HFFc6 (cell line): ENCODE measurements around the gene CCL8. TPM values are rescaled to one million over a fixed set of nuclear protein-coding genes. Genes with fewer than 3 reads are reported as not detected.

Experiments used
- DNase-seq: peaks from one replicate; pipeline ENCODE4 v3.0.0-alpha.2; 2018
- H3K27ac Mint-ChIP-seq: 2 replicates; pipeline ENCODE4 v1.8.0; 2020; ENCODE audit warnings: mild to moderate bottlenecking, mixed read lengths
- H3K27me3 Mint-ChIP-seq: 2 replicates; pipeline ENCODE4 v1.8.0; 2021; ENCODE audit warnings: mild to moderate bottlenecking, moderate library complexity, mixed read lengths; ENCODE audit not compliant: insufficient read depth
- H3K36me3 Mint-ChIP-seq: 2 replicates; pipeline ENCODE4 v1.8.0; 2021; ENCODE audit warnings: low read depth, mixed read lengths
- H3K4me1 Mint-ChIP-seq: 2 replicates; pipeline ENCODE4 v1.8.0; 2020; ENCODE audit warnings: low read depth, mixed read lengths
- H3K4me3 Mint-ChIP-seq: 2 replicates; pipeline ENCODE4 v1.8.0; 2020; ENCODE audit warnings: mild to moderate bottlenecking, moderate library complexity, mixed read lengths
- H3K9me3 Mint-ChIP-seq: 2 replicates; pipeline ENCODE4 v1.8.0; 2020; ENCODE audit warnings: mild to moderate bottlenecking, mixed read lengths
- CTCF ChIP-seq: fragments of 200-600 bp; sonication (generic); IDR thresholded peaks from 2 replicates; pipeline ENCODE4 v1.5.0; 2021; ENCODE audit warnings: antibody characterized with exemption, mild to moderate bottlenecking
- total RNA-seq, 6 experiments: library from RNA; stranded (reverse); fragmentation: NEBNext Ultra II Directional; extraction: Animal tissue kit (Norgen Biotek cat#: 25700); gene quantifications; 2 replicates in 1 of 6; 3 replicates in 5 of 6; pipeline ENCODE4 v1.2.3, GENCODE V29; 2021

The CCL8 gene
- total RNA-seq, 6 experiments from 2014 or later, result not detected

- Mint-ChIP-seq H3K27me3 (peaks cover 33% of the 10 kb centered on the region), H3K4me1 (peaks cover 18% of the 10 kb centered on the region), H3K9me3 (no peaks in the 10 kb centered on the region), H3K36me3 (no peaks in the 10 kb centered on the region), H3K27ac (no peak within 1 kb of the TSS), H3K4me3 (no peak within 1 kb of the TSS)
- no peak for TF ChIP-seq CTCF
- no peak for DNase-seq
Measured at GRCh38 chr17:34285286-34285792, 33.9 kb upstream of the CCL8 start, which contains the start of gene CCL11. TSS of gene CCL11 (plus strand) at chr17:34285742. CDS start at chr17:34285809, 67 bp downstream.

GRCh38 chr17:34287875-34288274 lies 31.4 kb upstream of the CCL8 start:
- no peak for DNase-seq
- Mint-ChIP-seq H3K4me3 (peak overlapping the region; percentile 1; the same call in 1 of the 2 replicates), H3K4me1 (peaks cover 18% of the 10 kb centered on the region), H3K27ac (no peak overlapping the region), H3K36me3 (no peaks in the 10 kb centered on the region), H3K9me3 (no peaks in the 10 kb centered on the region), H3K27me3 (peaks cover 18% of the 10 kb centered on the region)
- no peak for TF ChIP-seq CTCF

- Mint-ChIP-seq H3K4me3 (no peak overlapping the region), H3K27me3 (peaks cover 9% of the 10 kb centered on the region), H3K9me3 (peaks cover 2% of the 10 kb centered on the region; the same call in 1 of the 2 replicates), H3K36me3 (no peaks in the 10 kb centered on the region), H3K4me1 (peaks cover 18% of the 10 kb centered on the region), H3K27ac (no peak overlapping the region)
- no peak for DNase-seq
- TF ChIP-seq CTCF, result no peak
Measured at GRCh38 chr17:34290586-34290985, 28.6 kb upstream of the CCL8 start.

GRCh38 chr17:34291721-34292348 lies 27.4 kb upstream of the CCL8 start:
- TF ChIP-seq CTCF, result no peak
- Mint-ChIP-seq H3K36me3 (no peaks in the 10 kb centered on the region), H3K4me3 (no peak overlapping the region), H3K4me1 (peaks cover 18% of the 10 kb centered on the region), H3K27ac (no peak overlapping the region), H3K9me3 (peaks cover 3% of the 10 kb centered on the region; the same call in 1 of the 2 replicates), H3K27me3 (peaks cover 6% of the 10 kb centered on the region)
- DNase-seq, result no peak

GRCh38 chr17:34299027-34299426 lies 20.2 kb upstream of the CCL8 start:
- Mint-ChIP-seq H3K4me3 (no peak overlapping the region), H3K9me3 (peaks cover 3% of the 10 kb centered on the region; the same call in 1 of the 2 replicates), H3K4me1 (peaks cover 47% of the 10 kb centered on the region), H3K27me3 (no peaks in the 10 kb centered on the region; the same call in 1 of the 2 replicates), H3K27ac (peak overlapping the region; percentile 72; the same call in 1 of the 2 replicates), H3K36me3 (no peaks in the 10 kb centered on the region)
- DNase-seq, result peak; percentile 17
- TF ChIP-seq CTCF, result no peak
